Ovary (tissue), 9 donors: ENCODE results near the gene RAB40C. TPM values are rescaled to one million over a fixed set of nuclear protein-coding genes. Genes with fewer than 3 reads are reported as not detected.
A peak's percentile ranks its signal among the peaks of the same experiment; 100 is the strongest.

Experiments
- DNase-seq, 5 donors: peaks; one replicate each; pipeline ENCODE4 v3.0.0-alpha.2; 2019 to 2020
- H3K27ac ChIP-seq, 2 donors: fragments of 200-600 bp; one replicate each; pipeline versions ENCODE4 v1.5.1 to v1.8.0; 2019 to 2022
- H3K27me3 ChIP-seq: fragments of 200-600 bp; one replicate; pipeline ENCODE4 v1.8.0; 2022
- H3K36me3 ChIP-seq: fragments of 200-600 bp; sonication (generic); one replicate; pipeline ENCODE4 v1.5.1; 2019
- H3K4me1 ChIP-seq: one replicate; pipeline ENCODE4 v1.8.1; 2013; ENCODE audit warnings: mild to moderate bottlenecking, moderate library complexity; ENCODE audit not compliant: insufficient read depth
- H3K4me3 ChIP-seq: fragments of 200-600 bp; sonication (generic); one replicate; pipeline ENCODE4 v1.5.1; 2017
- H3K9me3 ChIP-seq, 2 donors: fragments of 200-600 bp in 1 of 2; sonication (generic) in 1 of 2; one replicate each; pipeline versions ENCODE4 v1.5.1 to v1.8.1; 2013 to 2019; ENCODE audit warnings: mild to moderate bottlenecking in 1 of 2, moderate library complexity in 1 of 2
- CTCF ChIP-seq, 3 donors: fragments of 450-650 bp in 2 of 3; fragments of 200-600 bp in 1 of 3; IDR thresholded peaks; one replicate each; pipeline versions ENCODE4 v1.5.1 to v1.8.0; 2016 to 2022; ENCODE audit warnings: antibody characterized with exemption in 3 of 3, mild to moderate bottlenecking in 1 of 3
- EP300 ChIP-seq: sonication (generic); formaldehyde crosslinking; IDR thresholded peaks from one replicate; pipeline ENCODE4 v1.6.1; 2017; ENCODE audit warnings: antibody characterized with exemption
- POLR2A ChIP-seq: fragments of 450-650 bp; IDR thresholded peaks from one replicate; pipeline ENCODE4 v1.6.1; 2017; ENCODE audit warnings: antibody characterized with exemption, mild to moderate bottlenecking, moderate library complexity
- WGBS, 3 donors: extraction: QIAGEN DNeasy Blood & Tissue Kit in 1 of 3; methylation state at CpG; one replicate each; pipeline versions ENCODE4 v1.1.5 to v1.1.7; 2013 to 2017; 5-methylcytosine and 5-hydroxymethylcytosine counted together
- intact Hi-C, 4 donors: fragments of 100-400 bp; cut with DNase I; formaldehyde crosslinking; loops; one replicate each; pipeline versions ENCODE4 v1.11.0 to v1.15.1; 2022 to 2023
- polyA plus RNA-seq, 2 donors: library from polyadenylated mRNA; stranded (reverse); fragments of 200-250 nt in 1 of 2; fragments of 350-450 nt in 1 of 2; fragmentation: Illumina TruSeq in 1 of 2; extraction: RNeasy Lipid Tissue Mini Kit (QIAGEN cat#74804) in 1 of 2; gene quantifications; one replicate each; pipeline ENCODE4 v1.2.3, GENCODE V29; 2013 to 2014
- total RNA-seq, 7 donors: library from RNA; depleted of rRNA in 2 of 7; stranded (reverse); fragments of >200 nt in 2 of 7; fragmentation: NEBNext Ultra II Directional in 3 of 7; extraction: Animal tissue kit (Norgen Biotek cat#: 25700) in 3 of 7; gene quantifications; one replicate each; pipeline versions ENCODE4 v1.1.0 to v1.2.4, GENCODE V29; 2016 to 2023
- donor health status: DM: no; HTN: no; CAD: no; lungs with moderate emphysema.
- donor health status: DM: no; HTN: no; CAD: no.
- donor health status: Bipolar disorder and iron deficiency.
- donor health status: DM: yes; HTN: yes; CAD: no.
- donor health status: DM: no; HTN: no; CAD: no.
- donor health status: DM: yes; HTN: yes; CAD: no.

Gene RAB40C
- total and polyA plus RNA-seq, 9 donors: 1.9 to 24.1 (median 21.0) TPM

- no peak for DNase-seq
- no peaks in the 10 kb centered on the region for H3K27me3 ChIP-seq
- H3K4me3 ChIP-seq: no peak overlapping the region
- no peak for TF ChIP-seq EP300
- no peaks in the 10 kb centered on the region for H3K36me3 ChIP-seq
- H3K4me1 ChIP-seq: peaks cover 12% of the 10 kb centered on the region
- no peaks in the 10 kb centered on the region for H3K9me3 ChIP-seq
- intact Hi-C loops: loop anchor here in 3 of 4 donors (5.0 to 10.0 kb wide), 3 partner anchors 99 to 282 kb away; partner anchors contain the start of genes NHLRC4 (in 1 of the 3), PGAP6 (in 1 of the 3) and PIGQ (in 1 of the 3)
- 82 to 88% (median 86%) methylated on average over 10 to 13 of the region's 13 CpGs for WGBS, 3 donors
- no peak overlapping the region for H3K27ac ChIP-seq
These were observed 76.7 kb downstream of the RAB40C start for GRCh38 chr16:666572-666971.

GRCh38 chr16:667113-667779, 77.4 kb downstream of the RAB40C start:
- Histone ChIP-seq H3K4me1 (peaks cover 12% of the 10 kb centered on the region), H3K36me3 (no peaks in the 10 kb centered on the region), H3K27ac (peak overlapping the region in 1 of 2 donors; percentile 4), H3K4me3 (peak overlapping the region; percentile 74), H3K27me3 (no peaks in the 10 kb centered on the region), H3K9me3 (no peaks in the 10 kb centered on the region)
- intact Hi-C loops: loop anchor here in 3 of 4 donors (5.0 to 10.0 kb wide), 3 partner anchors 100 to 282 kb away; partner anchors contain the start of genes NHLRC4 (in 1 of the 3), PGAP6 (in 1 of the 3) and PIGQ (in 1 of the 3)
- no peak for DNase-seq
- TF ChIP-seq CTCF (IDR thresholded peaks at IDR 0.05) (no peak), EP300 (no peak), POLR2A (no peak)
- WGBS, 3 donors: 78 to 84% (median 81%) methylated on average over 20 to 22 of the region's 22 CpGs

GRCh38 chr16:667780-668518, 78.1 kb downstream of the RAB40C start, which contains the start of gene RHOT2:
Gene RHOT2 (plus strand): TSS chr16:668132. CDS start chr16:668200, 68 bp downstream.
- 1% methylated on average over 57 to 78 of the region's 78 CpGs for WGBS, 3 donors
- Histone ChIP-seq H3K27ac (peak within 1 kb of the TSS; percentile 58 to 67), H3K4me3 (peak within 1 kb of the TSS; percentile 74), H3K36me3 (no peaks in the 10 kb centered on the region), H3K4me1 (peaks cover 12% of the 10 kb centered on the region), H3K27me3 (no peaks in the 10 kb centered on the region), H3K9me3 (no peaks in the 10 kb centered on the region)
- intact Hi-C loops: loop anchor here in 3 of 4 donors (5.0 to 10.0 kb wide), 3 partner anchors 101 to 283 kb away; partner anchors contain the start of genes NHLRC4 (in 1 of the 3), PGAP6 (in 1 of the 3) and PIGQ (in 1 of the 3)
- TF ChIP-seq EP300: no peak
- TF ChIP-seq CTCF (IDR thresholded peaks at IDR 0.05): peak; percentile 93 to 97 (median 97)
- peak; percentile 60 for TF ChIP-seq POLR2A
- DNase-seq: peak; percentile 91 to 96 (median 94)

- H3K4me1 ChIP-seq: peaks cover 12% of the 10 kb centered on the region
- 5 to 7% (median 7%) methylated on average over 40 to 50 of the region's 50 CpGs for WGBS, 3 donors
- no peak for DNase-seq
- TF ChIP-seq EP300 (no peak), CTCF (IDR thresholded peaks at IDR 0.05) (no peak), POLR2A (no peak)
- peak overlapping the region; percentile 74 for H3K4me3 ChIP-seq
- intact Hi-C loops: loop anchor here in 3 of 4 donors (5.0 to 10.0 kb wide), 3 partner anchors 101 to 284 kb away; partner anchors contain the start of genes NHLRC4 (in 1 of the 3), PGAP6 (in 1 of the 3) and PIGQ (in 1 of the 3)
- H3K27ac ChIP-seq: peak overlapping the region; percentile 58 to 67
- no peaks in the 10 kb centered on the region for H3K27me3 ChIP-seq
- no peaks in the 10 kb centered on the region for H3K9me3 ChIP-seq
- H3K36me3 ChIP-seq: no peaks in the 10 kb centered on the region
These were observed 78.8 kb downstream of the RAB40C start for GRCh38 chr16:668519-669171.
